Measurements from ENCODE around the gene WDFY4.

WDFY4 gene

GRCh38 chr10:48821692-48822091 is 137.0 kb downstream of the WDFY4 start:
- no peak overlapping the region for H3K4me3 ChIP-seq (ENCODE audit: low read length)
- TF ChIP-seq CTCF (conservative IDR thresholded peaks at IDR 0.05; ENCODE audit: low read depth, low read length) = no peak
- no peak for DNase-seq (ENCODE audit: low read depth)

DNA sequence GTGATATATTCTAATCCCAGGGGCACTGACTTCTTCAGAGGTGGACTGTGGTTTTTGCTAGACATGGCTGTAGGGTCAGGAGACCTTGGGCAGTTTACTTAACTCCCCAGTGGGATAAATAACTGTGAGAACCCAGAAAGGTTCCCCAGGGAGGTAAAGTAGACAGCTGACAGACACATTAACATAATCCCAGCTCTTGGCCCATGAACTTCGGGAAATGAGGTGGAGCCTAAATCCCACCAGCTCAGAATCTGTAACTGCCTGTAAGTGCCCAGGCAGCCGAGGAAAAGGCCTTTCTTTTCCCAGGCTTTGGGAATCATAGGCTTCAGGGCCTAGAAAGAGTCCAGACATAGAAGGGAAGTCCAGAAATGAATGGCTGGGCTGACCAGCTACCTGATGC is 149.0 kb downstream of the WDFY4 start:
- TF ChIP-seq CTCF (conservative IDR thresholded peaks at IDR 0.05; ENCODE audit: low read depth, low read length) = no peak
- H3K4me3 ChIP-seq (ENCODE audit: low read length) = no peak overlapping the region
- no peak for DNase-seq (ENCODE audit: low read depth)

- TF ChIP-seq CTCF (conservative IDR thresholded peaks at IDR 0.05; ENCODE audit: low read depth, low read length) = no peak
- no peak for DNase-seq (ENCODE audit: low read depth)
- H3K4me3 ChIP-seq (ENCODE audit: low read length) = no peak overlapping the region
These were observed 149.7 kb downstream of the WDFY4 start for GRCh38 chr10:48834189-48834965.

- no peak for TF ChIP-seq CTCF (conservative IDR thresholded peaks at IDR 0.05; ENCODE audit: low read depth, low read length)
- no peak overlapping the region for H3K4me3 ChIP-seq (ENCODE audit: low read length)
- DNase-seq (ENCODE audit: low read depth) = no peak
These were observed 151.1 kb downstream of the WDFY4 start for GRCh38 chr10:48835781-48836180.

GRCh38 chr10:48836605-48837004 is 151.9 kb downstream of the WDFY4 start:
- no peak for TF ChIP-seq CTCF (conservative IDR thresholded peaks at IDR 0.05; ENCODE audit: low read depth, low read length)
- DNase-seq (ENCODE audit: low read depth) = no peak
- H3K4me3 ChIP-seq (ENCODE audit: low read length) = no peak overlapping the region

DNA sequence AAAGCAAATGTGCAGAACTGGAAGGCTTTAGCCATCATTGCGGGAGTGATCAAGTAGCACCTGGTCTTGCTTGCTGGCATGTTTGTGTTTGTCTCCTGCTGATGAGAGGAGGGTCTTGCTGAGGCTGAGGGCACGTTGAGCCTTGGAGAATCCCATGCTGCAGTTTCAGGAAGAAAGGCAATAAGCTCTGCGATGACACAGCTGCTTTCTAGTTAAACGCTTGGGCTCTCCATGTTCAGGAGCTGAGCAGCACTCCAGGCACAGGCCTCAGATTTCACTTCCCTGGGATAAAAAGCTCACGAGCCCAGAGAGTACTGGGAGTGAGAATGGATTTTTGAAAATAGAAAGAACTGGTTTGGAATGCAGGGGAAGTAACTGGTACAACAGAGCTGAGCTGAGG is 154.2 kb downstream of the WDFY4 start:
- no peak overlapping the region for H3K4me3 ChIP-seq (ENCODE audit: low read length)
- TF ChIP-seq CTCF (conservative IDR thresholded peaks at IDR 0.05; ENCODE audit: low read depth, low read length) = no peak
- DNase-seq (ENCODE audit: low read depth) = no peak

Measured in retinal pigment epithelial cell (primary cell).